Glomerular visceral epithelial cell (primary cell): ENCODE measurements around the gene LSM2.
"Not testable (repeated sequence)": the region's sequence is repeated elsewhere in the genome, so short reads cannot be mapped to it uniquely, and the experiment has no call there.

Experiments
- DNase-seq: peaks from one replicate; pipeline ENCODE4 v3.0.0-alpha.2; 2016; ENCODE audit errors: extremely low spot score

The LSM2 gene

DNA sequence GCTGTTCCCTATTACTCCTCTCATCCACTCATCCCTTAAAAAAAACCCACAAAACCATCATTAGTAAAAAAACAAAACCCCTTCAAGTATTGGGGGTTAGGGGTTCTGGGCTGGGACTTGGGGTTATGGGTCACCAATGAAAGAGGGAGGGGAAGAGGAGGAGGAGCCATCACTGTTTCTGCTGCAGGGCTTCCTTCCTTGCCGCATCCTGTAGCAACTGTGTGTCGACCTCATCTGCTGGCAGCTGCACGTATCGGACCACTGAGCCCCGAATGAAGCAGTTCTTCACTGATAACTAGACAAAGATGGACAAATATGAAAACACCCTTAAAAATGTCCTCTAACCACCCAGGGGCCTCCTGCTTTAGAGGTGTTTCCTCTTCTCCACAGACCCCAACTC is 9.2 kb downstream of the LSM2 start:
- DNase-seq = no peak

DNA sequence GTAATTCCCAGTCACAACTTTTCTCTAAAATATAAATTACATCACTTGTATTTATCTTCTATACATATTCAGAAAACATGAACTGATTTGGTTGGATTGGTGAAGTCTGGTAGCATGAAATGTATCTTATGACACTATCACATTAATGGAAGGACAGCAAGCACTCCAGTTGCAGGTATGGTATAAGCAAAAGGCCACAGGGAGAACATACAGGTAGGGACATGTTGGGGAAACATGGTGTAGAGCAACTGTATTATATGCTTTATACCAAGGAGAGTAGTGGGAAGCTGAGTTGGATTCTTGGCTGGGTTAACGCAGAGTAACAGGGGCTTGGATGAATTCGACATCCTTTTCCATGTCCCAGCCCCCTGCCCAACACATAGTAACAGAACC is 9.8 kb downstream of the LSM2 start:
- DNase-seq = no peak

DNA sequence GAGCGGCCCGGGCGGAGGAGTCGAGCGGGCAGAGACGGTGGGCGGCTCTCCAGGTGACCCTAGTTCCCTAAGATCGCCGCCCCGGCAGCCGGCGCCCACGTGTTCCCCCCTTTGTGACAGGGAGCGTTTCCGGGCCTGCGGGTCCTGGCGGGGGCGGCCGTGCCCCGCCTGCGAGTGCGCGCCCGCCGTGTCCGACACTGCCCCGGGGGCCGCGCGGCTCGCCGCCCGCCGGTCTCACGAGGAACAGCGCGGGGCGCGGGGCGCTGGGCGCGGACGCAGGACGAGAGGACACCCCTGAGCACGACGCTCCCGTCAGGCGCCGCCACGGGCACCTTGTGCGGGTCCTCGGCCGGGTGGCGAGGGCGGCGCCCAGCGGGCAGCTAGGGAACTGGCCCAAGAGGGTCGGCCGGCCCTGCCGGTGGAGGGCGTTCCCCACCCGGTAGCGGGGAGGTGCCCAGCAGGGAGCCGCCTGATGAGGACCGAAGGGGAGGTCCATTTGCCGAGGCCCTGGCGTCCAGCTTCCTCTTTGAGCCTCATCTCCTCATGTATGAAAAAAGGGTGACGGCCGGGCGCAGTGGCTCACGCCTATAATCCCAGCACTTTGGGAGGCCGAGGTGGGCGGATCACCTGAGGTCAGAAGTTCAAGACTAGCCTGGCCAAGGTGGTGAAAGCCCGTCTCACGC is 11.0 kb downstream of the LSM2 start, which contains the start of gene VARS1:
Gene VARS1, minus strand, starts transcription at position 137 of the 683 bp plus-strand sequence. CDS start 535 bp downstream, outside the sequence.
- DNase-seq = peak; percentile 93

DNA sequence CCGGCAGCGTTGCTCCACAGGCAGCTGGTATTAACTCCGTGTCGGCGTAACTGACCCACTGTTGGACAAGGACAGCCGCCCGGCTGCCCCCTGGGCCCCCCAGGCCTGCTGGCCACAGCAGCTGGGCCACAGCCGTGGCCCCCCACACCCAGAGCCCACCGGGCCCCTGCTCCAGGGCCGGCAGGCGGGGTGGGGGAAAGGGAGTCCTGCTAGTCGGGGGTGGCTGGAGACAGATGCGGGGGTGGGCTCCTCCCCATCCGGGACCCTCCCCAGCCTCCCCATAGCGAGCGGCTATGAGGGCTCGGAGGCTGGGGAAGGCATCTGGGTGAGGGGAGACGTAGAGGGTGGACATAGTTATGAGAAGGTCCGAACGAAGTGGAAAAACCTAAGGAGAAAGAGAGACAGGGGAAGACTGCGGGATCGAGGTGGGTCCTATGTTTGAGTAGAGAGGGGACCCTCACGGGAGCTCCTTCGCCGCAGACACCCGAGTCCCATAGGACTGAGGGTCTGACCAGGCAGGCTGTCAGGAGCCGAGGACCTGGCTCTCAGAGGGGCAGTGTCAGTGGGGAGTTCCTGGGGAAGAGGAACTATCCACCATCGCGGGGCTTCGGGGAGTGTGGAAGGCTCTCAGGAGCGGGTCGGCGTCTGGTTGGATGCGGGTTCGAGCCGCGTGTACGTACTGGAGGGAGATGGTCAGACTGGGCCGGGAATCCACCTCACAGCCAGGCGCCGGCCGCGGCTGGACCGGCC is 11.7 kb downstream of the LSM2 start:
- DNase-seq = no peak

DNA sequence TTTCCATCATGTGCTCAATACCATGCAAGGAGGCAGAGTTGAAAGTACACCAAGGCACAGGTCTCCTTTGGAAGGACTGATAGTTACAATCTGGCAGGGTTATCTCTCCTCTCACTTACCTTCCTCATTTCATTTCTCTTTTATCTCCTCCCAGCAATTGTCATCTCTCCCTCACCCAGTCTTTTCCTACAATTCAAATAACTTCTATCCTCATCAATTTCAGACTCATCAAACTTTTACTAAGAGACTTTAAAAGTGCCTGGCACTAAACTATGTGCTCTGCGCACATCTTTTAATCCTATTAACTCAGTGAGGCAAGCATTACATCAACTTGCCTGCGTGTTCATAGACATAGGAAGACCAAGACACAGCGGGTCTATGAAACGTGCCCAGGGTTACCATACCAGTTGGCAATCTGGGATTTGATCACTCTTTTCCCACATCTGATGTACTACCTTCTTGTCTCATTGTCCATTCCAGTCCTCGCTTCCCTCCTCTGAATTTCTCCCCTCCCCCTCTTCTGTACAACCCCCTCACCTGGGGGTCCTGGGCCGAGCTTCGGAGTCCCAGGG is 12.4 kb downstream of the LSM2 start:
- DNase-seq = peak; percentile 42

DNA sequence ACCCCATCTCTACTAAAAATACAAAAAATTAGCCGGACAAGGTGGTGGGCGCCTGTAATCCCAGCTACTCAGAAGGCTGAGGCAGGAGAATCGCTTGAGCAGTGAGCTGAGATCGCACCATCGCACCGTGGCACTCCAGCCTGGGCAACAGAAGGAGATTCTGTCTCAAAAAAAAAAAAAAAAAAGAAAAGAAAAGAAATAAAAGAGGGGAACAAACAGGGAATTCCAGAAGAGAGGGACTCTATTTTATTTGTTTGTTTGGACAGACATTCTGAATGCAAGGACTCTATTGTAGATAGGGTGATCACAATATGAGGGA is 12.9 kb downstream of the LSM2 start:
- DNase-seq = not testable (repeated sequence)

DNA sequence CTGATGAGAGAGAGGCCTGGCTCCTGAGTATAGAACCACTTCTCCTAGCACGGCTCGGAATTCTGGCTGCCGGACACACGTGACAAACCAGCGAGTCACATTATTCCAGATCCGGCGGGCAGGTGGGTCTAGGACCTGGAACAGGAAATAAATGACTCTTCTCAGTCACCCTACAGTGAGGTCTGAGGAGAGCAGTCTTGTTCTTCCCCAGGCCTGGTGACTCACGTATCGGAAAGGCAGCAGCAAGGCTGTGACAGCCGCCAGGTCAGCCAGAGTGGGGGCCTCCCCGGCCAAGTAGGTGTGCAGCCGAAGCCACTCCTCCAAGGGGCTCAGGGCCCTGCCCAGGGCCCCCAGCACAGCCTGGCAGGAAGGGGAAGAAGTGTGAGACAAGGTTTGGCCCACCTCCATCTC is 14.0 kb downstream of the LSM2 start:
- peak; percentile 82 for DNase-seq

DNA sequence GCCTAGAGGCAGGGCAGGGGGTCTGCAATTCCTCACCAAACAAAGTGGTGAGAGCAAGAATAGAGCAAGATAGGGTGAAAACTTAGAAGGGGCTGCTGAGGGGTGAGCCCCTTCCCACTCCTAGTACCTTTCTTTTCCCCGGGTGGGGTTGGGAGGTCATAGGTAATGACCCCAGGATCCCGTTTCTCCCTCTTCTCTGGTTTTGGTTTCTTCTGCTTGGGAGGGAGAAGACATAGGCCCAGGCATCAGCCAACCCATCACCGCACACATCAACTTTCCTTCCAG is 14.7 kb downstream of the LSM2 start:
- DNase-seq = no peak

DNA sequence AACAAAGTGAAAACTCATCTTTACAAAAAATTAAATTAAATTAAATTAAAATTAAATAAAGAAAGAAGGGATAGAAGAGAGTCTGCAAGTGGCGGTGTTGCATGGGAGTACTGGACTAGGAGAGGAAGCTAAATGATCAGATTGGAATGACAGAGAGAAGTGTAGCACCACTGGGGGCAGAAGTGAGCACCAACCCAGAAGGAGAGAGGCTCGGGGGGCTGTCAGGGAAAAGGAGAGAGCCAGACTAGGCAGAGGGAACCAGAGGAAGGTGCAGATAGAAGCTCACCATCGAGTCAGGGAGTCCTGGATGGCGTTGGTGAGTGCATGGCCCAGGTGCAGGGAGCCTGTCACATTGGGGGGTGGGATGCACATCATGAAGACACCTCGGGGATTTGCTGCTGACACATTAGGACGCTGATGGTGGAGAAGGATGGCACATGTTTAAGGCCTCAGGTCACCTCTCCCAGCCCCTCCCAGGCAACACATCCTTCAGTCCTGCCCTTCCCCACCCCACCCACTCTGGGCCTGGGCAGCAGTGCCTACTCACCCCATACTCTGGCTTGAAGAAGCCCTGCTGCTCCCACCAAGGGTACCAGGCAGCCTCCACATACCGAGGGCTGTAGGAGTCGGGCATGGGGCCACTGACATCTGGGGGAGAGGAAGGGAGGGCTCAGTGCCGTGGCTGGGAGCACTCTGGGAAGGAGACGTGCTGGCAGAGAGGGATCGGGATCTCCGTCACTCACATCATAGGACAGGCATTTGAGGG is 15.3 kb downstream of the LSM2 start:
- peak; percentile 42 for DNase-seq

DNA sequence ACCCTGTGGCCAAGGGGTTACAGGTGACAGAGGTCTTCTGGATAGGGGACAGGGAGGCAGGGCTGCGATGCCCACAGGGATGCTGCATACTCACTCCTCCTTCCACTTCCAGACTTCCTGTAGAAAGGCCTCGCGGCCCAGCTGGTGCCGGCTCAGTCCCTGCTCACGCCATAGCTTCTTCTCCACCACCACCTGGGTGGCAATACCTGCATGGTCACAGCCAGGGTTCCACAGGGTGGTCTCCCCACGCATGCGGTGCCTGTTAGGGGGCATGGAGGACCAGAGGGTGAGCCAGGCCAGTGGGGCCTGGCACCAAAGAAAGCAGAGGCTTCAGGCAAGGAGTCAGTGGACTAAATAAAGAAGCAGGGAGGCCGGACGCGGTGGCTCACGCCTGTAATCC is 21.3 kb downstream of the LSM2 start:
- no peak for DNase-seq

DNA sequence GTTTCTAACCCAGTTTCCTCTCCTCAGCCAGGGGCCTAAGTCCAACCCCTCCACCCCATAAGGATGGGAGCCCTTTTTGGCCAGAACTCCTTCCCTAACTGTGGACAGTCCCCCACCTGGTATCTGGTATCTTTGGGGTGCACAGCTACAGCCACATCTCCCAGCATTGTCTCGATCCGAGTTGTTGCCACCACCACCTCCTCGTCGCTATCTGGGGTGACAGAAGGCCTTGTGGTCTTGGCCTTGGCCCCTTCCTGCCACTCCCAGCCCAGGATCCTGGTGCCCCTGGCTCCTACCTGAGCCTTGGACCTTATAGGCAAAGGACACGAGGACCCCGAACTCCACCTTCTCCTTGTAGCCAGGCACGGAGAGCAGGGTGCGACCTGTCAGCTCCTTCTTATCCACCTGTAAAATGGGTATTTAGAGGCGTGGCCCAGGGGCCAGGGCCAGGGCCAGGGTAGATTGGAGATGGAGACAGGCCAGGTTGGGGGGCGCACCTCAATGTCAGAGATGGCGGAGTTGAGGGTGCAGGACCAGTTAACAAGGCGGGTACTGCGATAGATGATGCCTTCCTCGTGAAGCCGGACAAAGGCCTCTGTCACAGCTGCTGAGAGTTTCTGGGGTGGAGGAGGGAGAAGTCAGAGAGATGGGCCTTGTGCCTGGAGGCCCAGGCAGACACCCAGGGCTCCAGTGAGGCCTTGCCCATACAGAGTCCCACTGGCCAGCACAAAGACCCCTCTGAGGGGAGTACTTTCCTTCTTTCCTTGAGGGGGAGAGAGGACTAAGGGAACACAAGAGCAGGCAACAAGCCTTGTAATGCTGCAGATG is 22.5 kb downstream of the LSM2 start:
- DNase-seq = no peak

DNA sequence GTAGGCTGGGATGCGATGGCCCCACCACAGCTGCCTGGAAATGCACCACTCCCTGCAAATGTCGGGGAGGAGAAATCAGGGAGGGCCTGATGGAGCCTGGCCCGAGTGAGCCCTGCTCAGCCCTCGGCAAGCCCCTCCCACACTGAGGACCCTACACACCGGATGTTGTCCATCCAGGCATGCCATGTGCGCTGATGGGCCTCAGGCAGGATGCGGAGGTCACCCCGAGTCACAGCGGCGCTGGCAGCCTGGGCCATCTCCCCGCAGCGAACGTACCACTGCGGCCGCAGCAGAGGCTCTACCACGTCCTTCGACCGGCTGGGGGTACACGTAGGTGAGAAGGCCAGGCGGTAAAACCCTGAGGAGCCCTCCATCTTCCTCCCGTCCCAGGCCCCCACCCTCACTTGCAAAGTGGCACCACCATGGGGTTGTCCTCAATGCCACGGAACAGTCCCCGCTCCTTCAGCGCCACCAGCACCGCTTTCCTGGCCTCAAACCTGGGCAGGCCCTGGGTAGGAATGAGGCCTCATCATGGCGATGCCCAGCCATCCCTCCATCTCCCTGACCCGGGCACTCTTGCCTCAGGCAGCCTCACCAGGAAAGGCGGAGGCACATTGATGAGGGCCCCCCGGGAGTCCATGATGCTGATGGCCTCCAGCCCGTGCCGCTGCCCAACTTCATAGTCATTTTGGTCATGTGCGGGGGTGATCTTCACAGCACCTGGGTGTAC is 24.5 kb downstream of the LSM2 start:
- DNase-seq = no peak

DNA sequence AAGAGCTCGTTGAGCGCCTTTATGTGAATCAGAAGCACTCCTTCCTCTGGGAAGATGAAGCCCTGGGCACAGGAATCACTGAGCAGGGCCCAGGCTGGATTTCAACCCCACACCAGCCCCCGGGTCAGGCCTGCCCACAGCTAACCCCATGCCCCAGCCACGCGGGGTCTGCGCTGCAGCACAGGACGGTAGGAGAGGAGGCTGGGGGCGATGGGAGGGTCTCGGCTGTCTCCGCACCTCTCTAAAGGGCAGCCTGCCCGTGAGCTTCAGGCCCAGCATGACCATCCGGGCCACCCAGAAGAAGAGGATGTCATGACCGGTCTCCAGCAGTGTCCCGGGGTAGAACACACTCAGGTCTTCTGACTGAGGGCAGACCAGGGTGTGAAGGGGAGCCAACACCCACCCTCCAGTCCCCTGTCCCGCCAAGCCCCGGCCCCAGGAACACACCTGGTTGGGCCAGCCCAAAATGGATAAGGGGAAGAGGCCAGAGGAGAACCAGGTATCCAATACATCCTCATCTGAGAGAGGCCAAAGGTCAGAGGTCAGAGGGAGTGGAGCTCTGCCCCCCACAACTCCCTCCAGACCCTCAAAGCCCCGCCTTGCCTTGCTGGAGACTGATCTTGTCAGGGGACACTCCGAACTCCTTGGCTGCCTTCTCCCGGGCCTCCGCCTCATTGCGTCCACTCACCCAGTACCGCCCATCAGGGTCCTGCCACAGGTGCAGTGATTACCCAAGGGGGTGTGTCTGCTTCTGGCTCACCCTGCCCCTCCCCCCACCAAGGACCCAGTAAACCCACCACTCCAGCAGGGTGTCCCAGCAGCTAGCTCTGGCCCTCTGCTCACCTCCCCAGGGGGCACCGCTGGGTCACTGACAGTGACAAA is 25.3 kb downstream of the LSM2 start:
- no peak for DNase-seq

DNA sequence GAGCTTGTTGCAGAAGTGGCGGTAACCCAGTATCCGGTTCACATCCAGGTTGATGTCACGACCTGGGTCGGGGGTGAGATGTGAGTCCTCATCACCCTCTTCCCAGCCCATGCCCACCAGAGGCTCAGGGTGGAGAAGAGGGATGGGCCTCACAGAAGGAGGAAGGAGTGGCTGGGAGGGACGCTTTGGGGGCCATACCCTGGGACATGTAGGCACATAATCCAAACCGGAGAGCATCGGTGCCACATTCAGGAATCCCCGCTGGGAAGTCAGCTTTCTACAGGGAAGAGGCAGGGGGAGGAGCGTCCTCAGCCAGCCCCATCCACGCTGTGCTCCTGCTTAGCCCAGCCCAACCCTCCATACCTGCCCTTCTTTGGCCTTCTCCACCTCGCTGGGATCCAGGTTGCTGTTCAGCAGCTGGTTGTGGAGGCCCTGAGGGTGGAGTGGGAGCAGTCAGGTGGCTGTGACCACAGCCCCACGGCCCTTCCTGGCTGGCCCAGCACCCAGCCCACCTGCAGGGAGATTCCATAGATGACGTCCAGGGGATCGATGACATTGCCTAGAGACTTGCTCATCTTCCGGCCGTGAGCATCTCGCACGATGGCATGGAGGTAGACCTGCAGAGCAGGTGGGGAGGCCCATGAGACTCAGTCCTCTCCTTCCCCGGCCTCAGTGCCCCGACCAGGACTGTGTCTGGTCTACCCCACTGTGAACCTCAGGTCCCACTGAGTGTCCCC is 26.1 kb downstream of the LSM2 start:
- DNase-seq = no peak

DNA sequence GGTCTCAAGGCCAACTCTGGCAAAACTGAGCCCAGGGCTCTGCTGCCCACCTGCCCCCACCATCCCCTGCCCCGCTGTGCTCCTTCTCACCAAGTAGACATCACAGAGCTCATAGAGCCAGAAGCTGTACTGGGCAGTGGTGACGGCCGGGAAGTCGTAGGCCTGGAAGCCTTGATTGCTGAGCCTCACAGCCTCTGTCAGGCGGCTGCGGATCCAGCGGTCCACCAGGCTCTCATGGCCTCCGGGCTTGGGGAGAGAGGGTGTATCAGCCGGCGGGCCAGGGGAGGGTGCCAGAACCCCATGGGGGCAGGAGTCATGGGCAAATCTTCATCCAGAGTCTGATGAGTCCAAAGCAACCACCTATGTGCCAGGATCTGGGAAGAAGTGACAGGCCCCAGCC is 26.9 kb downstream of the LSM2 start:
- no peak for DNase-seq

DNA sequence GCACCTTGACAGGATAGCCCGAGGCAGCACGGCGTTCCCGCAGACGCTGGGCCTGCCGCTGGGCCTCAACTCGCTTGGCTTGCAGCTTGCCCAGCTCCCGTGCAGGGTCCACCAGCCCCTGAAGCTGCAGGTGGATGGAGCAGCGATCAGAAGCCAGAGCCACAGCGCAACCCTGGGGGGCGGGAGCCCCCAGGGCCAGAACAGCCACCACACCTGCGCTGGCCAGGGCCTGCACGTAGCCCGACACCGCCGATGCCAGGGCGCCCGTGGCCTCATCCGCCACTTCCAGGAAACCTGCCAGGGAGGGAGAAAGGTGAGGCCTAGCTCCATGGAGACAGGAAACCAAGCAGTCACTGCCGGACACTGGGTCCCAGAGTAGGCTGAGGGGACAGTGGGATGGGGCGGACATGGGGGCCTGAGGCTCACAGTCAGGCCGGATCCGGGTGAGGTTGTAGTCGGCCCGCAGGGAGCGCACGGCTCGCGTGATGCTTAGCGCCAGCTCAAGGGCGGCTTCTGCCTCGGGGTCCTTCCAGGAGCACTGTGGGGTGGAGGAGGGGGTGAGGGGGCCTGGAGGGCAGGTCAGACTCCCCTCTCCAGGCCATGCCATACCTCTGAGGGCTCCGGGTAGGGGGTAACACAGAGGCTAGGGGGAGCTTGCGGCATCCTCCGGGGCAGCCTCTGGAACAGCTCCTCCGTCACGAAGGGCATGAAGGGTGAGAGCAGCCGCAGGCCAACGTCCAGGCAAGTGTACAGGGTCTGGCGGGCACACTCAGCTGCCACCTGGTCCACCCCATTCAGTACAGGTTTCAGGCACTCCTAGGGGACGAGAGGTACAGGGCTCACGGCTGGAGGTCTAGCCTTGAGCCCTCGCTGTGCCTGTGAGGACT is 27.5 kb downstream of the LSM2 start:
- DNase-seq = no peak

DNA sequence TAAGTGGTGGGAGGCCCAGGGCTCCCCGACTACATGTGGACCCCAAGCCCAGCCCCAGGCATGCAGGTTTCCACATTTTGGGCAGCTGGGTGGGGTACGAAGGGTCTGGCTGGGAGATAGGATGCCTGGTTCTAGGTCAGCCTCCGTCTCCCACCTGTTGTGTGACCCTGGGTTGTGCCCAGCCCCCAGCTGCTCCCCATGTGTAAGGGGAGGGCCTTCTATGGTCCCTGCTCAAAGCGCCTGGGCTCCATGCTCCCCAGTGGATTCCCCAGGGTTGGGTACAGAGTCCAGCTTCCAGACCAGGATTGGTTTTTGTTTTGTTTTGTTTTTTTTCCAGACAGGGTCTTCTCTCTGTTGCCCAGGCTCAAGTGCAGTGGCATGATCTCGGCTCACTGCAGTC is 28.6 kb downstream of the LSM2 start:
- DNase-seq = no peak

DNA sequence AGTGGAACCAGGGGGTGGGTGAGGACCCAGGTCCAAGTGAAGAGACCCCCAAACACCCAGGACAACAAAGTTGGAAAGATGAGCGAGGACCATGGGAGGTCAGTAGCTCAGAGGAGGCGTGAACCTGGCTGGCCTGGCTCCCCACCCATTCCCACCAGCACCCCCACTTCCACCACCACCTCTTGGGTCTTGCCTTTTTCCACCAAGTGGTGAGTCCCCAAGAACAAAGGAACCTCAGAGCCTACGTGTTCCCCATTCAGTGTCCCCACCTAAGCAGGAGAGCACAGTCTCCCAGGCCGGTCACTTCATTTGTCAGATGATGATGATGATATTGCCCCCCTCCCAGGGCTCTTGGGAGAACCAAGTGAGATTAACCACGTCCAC is 29.1 kb downstream of the LSM2 start:
- DNase-seq = no peak
